D341Med (cell line): ENCODE results near the gene COL4A5.
"Not testable (repeated sequence)": the region's sequence is repeated elsewhere in the genome, so short reads cannot be mapped to it uniquely, and the experiment has no call there.

Source experiments
- DNase-seq: peaks from one replicate; pipeline ENCODE4 v3.0.0; 2012; ENCODE audit warnings: low spot score

COL4A5 gene

DNA sequence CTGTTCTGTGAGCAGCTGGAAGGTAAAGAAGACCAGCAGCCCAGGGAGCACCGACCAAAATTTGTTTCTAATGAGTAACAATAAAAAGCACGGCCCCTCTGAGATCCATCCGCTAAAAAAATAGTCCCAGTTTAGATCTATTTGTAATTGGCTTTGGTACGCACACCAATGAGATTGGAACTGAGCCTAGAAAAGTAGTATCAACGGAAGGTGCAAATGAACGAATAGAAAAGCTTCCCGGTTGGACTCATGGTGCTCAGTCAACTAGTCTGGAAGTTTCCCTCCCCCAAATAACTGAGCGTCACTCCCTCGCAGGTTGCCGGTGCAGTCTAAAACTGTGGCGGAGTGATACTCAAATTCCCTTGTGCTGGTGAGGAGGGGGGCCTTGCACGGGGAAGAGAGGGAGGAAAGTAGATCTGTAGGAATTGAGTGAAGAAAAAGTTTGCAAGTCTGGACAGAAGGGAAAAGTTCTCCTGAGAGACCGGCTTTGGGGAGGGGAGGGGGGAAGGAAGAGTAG, at the start of gene COL4A5:
Gene COL4A5, plus strand, starts transcription at position 413 of the 517 bp plus-strand sequence. CDS start 288 bp downstream, outside the sequence.
- no peak for DNase-seq

DNA sequence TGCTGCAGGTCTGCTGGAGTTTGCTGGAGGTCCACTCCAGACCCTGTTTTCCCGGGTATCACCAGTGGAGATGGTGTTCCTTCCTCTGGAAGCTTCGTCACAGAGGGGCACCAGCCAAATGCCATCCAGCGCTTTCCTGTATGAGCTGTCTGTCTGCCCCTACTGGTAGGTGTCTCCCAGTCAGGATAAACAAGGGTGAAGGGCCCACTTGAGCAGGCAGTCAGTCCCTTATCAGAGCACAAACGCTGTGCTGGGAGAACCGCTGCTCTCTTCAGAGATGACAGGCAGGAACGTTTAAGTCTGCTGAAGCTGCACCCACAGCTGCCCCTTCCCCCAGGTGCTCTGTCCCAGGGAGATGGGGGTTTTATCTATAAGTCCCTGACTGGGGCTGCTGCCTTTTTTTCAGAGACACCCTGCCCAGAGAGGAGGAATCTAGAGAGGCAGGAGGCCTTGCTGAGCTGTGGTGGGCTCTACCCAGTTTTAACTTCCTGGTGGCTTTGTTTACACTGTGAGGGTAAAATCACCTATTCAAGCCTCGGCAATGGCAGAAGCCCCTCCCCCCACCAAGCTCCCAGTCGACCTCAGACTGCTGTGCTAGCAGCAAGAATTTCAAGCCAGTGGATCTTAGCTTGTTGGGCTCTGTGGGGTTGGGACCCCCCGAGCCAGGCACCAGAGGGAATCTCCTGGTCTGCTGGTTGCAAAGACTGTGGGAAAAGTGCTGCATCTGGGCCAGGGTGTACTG, 48.5 kb upstream of the COL4A5 start:
- not testable (repeated sequence) for DNase-seq

DNA sequence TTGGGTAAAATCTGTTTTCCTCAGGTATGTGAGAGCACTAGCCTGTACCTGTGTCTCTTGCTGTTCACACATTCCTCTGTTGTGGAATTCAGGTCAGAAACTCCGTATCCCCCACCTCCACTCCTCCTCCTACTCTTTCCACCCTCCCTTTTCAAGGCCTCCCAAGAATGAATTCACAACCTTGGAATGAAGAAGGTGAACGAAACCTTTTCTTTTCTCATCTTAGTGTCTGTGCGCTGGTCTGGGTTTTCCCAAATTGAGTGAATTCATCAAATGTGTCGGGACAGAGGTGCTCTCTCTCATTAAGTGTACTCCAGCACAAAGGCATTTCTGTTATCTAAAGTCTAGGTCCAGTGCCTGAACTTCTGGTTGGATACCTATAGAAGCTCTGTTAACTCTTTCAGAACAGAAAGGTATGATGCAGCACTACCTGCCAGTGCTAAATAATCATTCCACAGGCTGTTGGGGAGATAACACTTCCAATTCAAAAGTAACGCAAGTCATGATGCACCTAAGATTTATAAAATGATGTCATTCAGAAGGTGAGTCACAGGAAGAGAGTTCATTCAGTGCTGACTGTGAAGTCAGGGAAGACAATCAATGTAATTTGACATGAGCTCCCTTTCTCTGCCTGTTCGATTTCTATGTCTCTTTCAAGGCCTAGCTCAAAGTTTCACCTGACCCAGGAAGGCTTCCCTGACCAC, 43.3 kb upstream of the COL4A5 start:
- no peak for DNase-seq

DNA sequence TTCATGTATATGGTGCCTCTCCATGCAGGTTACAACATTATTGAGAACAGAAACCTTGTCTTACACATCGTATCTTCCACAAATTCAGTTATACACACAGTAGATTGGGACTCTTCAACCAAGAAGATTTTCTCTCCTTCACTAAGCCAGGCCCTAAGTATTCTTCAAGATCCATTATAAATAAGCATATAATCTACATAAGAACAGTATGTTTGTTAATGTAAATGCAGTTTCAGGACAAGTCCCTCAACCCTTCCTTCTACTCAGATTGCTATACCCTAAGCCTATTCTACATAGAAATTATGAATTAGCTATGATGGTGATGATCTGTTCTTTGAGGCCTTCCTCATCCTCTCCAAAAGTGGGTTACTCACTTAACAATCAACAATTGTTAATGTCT, 42.7 kb upstream of the COL4A5 start:
- no peak for DNase-seq

DNA sequence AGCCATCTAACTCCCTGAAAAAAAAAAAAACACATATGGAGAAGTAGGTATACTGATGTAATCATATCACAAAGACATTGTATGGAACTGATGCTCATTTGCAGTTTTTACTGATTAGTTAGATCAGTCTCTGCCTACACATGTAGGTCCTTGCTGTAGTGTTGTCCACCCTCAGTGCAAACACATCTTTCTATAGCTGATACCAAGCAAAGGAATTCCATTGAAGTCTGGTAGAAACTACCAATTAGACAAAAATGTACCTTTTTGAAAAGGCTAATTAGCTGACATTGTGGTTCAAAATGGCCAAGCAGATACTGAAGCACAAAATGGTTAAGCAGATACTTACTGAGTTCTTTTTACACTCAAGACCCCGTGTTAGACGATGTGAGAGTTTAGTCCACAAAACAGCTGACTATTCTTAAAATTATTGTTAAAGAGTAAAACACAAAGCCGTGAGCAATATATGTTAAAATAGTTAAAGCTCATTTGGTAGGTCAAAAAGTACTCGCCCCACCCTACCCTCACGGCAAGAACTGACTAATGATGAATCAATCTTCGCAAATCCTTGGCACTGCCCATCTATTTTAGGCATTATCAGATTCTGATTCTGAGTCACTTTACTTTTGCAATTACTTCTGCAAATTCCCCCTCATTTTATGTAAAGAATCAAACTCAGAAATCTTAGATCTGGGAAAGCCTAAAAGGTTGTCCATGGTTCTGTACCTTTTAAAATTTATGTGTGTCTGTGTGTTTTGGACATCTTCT, 41.8 kb upstream of the COL4A5 start:
- DNase-seq: no peak

DNA sequence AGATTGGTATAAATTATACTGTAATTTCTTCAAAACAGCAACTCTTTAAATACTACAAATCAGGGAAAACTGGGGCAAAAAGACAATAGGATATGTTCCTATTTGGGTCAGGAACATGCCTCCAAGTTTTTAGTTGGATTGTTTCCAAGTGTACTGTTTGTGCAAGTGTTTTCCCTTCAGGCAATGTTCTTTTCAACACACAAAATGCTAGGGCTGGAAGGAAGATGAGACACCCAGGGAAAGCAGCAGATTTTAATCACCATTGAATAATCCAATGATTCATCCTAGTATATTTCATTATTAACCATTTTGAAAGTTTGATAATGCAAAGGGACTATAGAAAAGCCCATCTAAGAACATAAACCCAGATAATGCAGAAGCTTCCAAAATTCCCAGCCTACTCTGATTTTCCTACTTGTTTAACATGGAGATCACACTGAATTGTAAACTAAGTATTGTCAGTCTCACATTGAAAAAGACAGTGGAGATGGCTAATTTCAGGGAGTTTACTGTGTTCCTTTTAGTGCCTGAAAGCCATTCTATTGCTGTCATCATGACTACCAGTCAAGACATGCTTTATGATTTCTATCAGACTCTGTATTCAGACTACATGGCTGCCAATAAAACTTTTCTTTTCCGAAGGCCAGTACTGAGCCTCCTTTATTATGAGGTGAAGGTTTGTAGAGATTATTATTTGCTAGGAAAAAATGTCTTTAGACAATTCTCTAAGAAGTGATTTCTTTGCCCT, 40.0 kb upstream of the COL4A5 start:
- DNase-seq: no peak

DNA sequence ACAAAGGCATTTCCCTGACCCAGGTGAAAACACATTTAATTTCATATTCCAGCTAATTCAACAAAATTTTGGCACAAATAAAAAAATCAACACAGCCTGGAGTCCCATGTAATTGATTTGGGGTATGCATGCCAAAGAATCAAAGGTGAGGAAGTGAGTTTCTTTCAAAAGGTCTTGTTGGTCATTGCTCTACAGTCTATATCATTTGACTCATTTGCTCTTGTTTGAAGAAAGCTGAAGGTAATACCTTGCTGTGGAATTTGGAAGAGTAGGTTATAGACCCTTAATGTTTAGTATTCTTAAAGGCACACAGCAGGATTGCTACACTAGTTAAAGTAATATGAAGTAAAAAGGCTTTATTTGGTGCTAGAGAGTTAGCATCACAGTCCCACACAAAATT, 26.9 kb upstream of the COL4A5 start:
- DNase-seq: no peak

DNA sequence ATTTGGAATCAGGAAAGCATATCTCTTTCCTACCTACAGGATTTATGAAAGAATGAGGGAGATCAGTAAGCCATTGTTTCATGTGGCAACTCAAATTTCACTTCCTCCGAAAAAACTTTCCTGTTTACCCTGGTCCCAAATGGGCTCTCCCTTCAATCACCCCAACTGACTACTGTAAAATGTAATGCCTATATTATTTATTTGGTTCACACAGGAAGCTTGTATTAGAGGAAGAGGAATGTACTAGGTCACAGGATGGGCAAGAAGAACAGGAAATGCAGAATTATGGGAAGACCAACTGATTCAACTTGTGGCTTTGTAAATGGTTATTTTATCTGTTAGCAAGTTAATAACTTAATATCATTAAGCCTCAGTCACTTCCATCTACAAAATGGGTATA, 24.5 kb upstream of the COL4A5 start:
- no peak for DNase-seq

DNA sequence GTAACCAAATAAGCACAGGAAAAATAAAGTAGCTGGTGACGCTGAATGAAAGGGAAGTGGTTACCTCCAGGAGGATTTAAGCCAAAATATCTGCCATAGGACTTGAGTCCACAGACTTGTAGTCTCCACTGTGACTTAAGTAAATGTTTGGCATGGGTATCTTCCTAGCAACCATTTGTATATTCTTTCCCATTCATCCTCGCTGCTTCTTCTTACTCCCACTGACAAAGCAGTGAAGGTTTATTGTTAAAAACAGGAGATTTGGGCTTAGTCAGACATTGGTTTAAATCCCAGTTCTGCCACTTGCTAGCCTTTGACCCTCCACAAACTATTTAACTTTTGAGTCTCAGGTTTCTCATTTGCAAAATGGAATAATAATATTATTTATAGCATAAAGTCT, 23.7 kb upstream of the COL4A5 start:
- no peak for DNase-seq

DNA sequence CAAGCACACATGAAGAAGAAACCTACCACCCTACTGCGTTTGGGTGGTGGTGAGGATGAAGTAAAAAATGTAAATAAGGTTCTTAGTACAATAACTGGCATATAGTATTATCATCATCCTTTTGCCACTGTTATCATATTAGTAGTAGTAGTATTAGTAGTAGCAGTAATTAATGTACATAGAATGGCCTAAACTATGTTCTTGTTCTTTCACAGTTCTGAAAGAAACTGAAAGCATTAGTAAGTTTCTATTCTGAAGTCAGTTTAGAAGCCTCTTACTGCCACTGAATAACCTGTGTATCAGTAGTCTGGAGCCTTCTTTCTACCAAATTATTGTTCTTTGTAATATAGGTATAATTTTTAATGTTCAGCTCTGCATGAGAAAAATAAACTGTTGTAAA, 22.4 kb upstream of the COL4A5 start:
- no peak for DNase-seq

DNA sequence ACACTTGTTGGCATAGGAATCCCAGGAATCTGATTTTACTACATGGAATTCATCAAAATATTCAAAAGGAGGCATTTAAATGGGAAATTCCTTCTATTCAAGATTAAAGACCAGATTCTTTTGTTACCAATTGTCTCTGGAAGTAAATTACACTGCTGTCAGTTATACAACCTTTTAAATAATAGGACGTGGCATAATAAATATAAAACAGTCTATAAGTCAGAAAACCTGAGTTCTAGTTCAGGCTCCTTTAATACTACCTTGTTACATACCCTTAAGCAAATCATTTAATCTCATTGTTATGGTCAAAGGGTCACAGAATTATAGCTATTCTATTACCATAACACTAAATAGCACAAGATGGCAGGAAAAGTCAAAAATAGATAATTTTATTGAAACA, 20.2 kb upstream of the COL4A5 start:
- DNase-seq: no peak

DNA sequence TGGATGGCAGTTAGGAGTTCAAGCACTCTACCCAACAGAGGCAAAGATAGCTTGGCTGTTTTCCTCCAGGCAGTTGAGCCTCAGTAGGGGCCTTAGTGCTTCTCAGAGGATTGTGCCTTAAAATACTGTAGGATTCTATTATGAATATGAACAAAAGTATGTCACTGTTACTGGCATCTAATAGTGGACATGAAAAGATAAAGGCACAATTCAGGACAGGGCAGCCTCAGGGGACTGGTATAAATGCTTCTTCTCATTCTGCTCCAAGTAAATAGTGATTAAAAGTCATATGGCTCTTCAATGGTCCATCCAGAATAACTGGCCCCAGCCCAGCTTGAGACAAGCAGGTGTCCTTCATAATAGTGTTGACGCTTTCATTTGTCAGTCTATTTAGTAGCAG, 19.2 kb upstream of the COL4A5 start:
- no peak for DNase-seq

DNA sequence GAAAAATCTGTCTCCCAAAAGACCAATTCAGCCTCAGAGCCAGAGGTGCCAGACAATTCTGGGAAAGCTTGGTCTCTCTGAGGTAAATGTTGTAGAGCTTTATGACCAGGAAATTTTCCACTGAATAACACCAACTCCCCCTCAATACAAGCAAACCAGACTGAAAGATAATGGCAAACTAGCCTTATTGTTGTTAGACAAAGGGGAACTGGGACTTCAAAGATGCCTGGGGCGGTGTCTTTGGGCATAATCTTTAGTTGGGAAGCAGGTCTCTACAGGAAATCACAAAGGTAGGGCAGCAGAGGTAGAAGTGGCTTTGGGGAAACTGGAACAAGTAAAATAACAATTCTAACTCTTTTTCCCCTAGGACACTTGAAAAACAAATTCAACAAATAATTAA, 13.4 kb upstream of the COL4A5 start:
- DNase-seq: no peak

DNA sequence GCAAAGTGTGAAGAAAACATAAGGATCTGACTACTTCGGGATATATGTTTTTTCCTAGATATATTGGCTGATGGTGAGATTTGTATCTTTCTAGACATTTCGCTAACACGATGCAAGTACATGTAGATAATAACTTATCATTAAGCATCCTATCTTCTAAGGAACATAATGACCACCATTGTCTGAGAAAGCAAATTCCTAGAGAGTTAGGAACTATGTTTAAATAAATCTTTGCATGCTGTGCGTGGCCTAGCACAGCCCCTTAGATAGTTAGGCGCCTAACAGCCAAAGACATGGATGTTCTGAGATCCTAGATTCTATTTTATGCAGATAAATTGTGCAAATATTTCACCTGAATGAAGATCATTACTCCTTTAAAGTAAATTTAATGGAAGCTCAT, 4.4 kb upstream of the COL4A5 start:
- no peak for DNase-seq

DNA sequence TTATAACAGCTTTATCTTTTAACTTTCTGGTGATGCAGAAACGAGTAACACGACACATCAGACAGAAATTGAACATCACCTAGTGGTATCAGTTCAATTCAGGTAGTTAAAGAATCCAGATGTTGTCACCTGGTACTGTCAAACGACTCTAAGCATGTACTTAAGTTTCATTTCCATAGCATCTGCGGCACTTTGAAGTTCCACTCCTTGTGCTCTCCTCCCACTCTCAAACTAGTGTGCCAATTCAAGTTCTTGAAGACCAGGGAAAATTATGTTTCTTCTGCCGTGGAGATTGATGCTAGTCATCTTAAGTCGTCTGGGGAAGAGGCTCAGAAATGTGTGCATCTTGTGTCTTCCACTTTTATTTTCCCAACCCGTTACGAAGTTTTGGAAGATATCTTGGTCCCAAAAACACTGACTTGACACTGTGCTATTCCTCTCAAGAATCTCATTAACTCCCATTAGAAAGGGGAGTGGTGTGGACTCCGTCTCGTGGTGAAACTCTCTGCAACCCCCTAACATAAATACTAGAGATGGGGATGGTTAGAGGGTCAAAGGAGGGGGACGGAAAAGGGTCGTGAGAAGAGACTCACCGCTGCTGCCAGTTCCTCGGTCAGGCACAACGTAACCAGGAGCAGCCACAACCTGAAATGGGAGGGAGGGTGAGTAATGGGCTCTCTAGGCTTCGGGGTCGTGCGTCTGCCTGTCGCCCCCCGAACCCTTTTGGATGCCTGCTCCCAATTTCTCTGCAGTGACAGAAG, 2.1 kb upstream of the COL4A5 start:
- DNase-seq: no peak

DNA sequence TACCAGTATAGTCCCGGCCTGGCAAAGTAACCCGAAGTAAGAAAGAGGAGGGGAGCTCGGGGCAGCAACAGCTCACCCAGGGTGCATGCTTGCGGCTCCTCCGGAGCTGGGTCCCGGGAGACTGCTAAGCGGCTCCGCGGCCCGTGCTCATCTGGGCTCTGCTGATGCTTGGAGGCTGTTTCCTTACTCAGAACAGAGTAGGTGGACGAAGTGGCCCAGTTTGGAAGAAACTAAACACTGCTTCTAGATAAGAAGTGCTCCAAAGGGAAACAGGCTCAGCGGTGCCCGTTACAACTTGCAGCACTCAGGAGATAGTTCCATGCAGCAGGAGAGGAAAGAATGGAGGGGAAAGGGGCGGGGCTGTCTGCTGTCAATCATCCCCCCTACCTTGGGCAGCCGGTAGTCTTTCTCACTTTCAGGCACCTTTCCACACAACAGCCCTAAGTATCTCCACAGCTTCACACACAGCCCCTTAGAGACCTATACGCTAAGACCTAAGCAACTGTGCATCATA, 1.5 kb upstream of the COL4A5 start, which contains the start of gene COL4A6:
Gene COL4A6, minus strand, starts transcription at position 313 of the 514 bp plus-strand sequence. Its CDS starts 226 bp downstream, at position 87.
- DNase-seq: no peak

DNA sequence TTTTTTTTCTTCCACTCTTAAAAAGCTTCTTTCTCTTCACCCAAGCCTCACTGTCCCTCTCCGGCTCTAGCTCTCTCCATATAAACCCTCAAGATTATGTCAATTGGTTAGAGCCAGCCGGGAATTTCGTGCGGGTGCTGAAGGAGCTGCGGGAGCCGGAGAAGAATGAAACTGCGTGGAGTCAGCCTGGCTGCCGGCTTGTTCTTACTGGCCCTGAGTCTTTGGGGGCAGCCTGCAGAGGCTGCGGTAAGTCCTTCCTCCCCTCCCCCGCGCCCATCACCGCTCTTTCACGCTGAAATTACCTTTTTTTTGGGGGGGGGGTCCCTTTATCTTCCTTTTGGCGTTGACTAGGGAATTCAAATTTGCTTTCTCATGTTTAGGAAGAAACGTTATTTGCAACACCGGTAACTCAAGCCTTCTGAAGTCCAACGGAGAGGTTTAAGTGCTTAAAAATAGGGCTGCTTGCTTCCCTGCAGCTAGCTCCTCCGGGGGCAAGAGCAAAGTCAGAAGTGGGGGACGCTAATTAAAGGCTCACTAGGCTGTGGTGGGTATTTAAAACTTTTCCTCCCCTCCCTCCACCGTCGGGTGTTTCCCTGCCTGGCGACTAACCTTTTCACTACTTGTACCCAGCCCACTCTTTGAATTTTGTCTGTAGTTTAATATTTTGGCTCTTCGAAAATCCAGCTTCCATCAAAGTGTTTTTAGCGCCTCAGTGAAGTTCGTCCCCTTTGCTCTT, 491 bp downstream of the COL4A5 start:
- no peak for DNase-seq

DNA sequence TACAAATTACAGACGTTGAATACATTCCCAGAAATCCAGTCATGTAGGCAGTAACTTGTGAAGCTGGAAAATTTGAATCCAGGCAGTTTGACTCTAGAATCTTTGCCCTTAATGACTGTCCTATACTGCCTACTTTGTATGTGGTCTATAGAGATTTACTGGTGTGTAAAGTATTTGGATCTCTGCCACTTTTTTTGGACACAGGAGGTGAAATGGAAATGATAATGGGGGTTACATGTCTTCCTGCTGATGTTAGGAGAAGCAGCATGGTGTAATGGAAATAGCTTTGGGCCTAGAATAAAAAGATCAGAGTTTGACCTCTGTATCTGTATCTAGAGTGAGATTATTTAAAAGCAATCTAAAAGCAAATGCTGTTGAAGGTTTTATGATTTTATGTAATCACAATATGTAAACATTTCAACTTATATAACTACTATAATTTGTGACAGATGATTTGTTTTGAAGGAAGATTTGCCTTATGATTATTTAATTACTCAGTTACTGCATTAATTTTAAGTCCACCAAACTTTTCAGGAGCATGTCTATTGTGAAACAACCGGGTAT, 3.3 kb downstream of the COL4A5 start:
- DNase-seq: no peak

DNA sequence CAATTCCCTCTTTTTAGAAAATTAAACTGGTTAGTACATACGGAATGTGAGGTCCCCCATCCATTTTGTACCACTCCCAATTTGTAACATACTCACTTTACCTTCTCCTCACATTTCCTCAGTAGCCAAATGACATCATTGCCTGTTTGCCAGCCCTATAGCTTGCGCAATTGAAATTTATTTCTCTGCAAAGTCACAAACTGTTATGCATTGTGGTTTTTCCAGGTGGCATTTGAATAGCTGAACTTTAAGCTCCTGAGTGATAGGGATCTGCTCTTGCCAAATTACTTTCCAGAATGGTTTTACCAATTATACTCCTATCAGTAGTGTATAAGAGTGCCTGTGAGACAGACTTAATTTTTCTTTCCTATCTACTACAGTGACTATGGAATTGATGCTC, 7.7 kb downstream of the COL4A5 start:
- DNase-seq: no peak

DNA sequence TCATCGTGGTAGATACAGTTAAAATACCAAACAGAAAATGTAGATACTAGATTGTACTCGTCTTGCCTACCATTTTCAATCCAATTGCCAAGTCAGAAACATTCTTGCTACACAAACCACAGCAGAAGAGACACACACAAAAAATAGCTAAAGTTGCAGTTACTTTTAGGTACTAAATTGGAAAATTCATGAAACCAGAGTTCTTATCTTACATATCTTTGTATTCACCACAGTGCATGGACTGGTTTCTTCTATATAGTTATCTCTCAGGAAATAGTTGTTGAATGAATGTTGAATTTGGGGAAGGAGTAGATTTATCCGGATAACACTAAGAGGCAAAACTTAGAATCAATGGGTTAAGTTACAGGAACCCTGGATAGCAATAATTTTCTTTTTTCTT, 14.2 kb downstream of the COL4A5 start:
- no peak for DNase-seq
